ENCODE results near the gene TBC1D3B. TPM values are rescaled to one million over a fixed set of nuclear protein-coding genes. Genes with fewer than 3 reads are reported as not detected.
"Not testable (repeated sequence)": the region's sequence is repeated elsewhere in the genome, so short reads cannot be mapped to it uniquely, and the experiment has no call there.

TBC1D3B gene
- total RNA-seq, 1 donor from 2014 or later: 13.6 TPM

- DNase-seq (ENCODE audit: low spot score): not testable (repeated sequence)
Observed at GRCh38 chr17:36181446-36182175, 5.2 kb upstream of the TBC1D3B start.

DNA sequence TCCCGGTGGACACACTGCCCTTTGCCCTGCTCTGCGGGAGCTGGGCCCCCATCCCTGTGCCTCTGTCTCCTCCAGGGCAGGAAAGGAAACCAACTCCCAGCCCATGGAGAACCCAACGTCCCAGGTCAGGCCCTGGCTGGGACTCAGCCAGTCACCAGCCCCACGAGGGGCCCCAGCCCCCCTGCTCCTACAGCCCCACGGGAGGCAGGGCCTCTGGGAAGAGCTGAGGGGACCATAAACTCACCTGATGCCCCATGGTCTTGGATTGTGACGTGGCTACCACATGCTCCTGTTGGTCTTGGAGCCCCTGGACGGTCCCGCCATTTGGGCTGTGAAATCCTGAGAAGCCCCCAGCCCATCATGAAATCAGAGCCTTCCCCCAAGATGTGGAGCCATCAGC, 7.6 kb downstream of the TBC1D3B start:
- DNase-seq (ENCODE audit: low spot score): not testable (repeated sequence)

DNA sequence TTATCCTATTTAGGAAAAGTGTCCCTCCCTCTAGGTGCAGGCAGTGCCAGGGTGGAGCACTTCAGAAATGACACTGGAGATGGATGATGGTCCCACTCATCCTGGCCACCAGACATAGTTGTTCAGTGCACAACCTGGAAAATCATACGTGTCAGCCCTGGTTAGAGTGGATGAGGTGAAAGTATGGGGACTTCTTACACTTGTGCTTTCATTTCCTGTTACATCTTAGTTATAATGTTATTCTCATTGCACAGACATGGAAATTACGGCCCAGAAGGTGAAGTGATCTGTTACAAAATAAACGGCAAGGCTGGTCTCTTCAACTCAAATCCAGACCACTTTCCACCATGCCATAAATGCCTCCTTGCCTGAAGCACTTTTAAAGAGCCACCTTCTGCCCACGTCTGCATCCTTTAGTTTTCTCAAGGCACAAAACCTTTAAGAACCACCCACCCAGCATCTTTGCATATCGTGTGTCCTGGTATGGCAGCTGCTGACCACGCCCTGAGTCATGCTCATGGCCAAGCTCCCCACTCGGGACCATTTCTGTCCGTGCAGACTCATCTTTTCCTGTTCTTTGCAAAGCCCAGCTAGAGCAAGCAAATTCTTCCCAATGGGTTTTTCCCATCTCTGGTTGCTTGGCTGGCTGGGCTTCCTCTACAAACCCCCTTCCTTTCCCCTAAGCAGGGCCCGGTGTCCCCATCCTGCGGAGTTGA, 22.4 kb downstream of the TBC1D3B start:
- no peak for DNase-seq (ENCODE audit: low spot score)

DNA sequence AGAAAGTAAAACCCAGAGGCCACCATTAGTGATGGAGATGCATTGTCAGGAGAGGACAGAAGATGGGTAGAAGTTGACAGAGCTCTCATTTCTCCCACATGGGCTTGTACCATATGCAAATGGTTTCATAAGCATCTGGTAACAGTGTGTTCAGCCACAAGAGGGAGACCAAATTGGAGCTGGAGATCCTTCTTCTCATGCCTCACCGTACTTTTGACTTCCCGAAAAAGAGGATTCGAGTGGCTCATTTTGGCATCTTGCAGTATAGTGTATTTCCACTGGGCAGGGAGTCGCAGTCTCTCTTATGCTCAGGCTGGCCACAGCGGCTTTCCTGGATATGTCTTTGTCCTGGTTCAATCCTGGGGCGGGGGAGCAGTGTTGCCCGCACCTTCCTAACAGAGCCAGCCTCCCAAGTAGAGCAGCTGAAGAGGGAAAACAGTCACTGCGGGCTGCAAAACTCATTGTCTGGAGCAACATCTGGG, 23.8 kb downstream of the TBC1D3B start:
- no peak for DNase-seq (ENCODE audit: low spot score)

DNA sequence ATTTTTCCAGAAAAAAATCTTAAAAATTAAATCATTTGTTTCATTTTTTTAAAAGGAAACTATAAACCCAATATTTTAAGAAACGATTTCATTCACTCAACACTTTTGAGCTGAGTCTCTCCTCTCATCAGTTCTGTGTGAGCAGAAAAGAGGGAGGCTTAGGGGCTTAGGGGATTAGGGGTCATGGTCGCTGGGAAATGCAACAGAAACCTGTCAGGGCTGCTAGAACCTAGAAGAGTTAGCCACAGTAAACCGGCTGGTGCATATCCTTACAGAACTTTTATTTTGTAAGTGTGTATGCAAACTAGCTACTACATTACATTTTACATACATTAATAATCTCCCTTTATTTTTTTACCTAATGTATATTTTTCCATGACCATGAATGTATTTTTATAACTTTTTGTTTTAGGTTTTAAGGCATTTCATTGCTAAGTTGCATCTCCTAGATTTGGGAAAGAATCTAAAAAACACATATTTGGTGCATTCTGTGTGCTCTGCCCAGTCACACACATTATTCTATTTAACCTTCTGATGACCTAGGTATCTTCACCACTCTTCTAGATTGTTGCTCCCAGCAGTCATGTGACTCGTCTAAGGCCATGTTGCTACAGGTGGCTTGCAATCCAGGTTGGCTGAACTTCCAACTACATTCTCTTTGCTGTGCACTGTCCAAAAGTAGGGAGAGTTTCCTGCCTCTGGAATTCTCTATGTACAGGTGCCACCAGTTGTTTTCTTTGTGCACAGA, 24.4 kb downstream of the TBC1D3B start:
- DNase-seq (ENCODE audit: low spot score): no peak

DNA sequence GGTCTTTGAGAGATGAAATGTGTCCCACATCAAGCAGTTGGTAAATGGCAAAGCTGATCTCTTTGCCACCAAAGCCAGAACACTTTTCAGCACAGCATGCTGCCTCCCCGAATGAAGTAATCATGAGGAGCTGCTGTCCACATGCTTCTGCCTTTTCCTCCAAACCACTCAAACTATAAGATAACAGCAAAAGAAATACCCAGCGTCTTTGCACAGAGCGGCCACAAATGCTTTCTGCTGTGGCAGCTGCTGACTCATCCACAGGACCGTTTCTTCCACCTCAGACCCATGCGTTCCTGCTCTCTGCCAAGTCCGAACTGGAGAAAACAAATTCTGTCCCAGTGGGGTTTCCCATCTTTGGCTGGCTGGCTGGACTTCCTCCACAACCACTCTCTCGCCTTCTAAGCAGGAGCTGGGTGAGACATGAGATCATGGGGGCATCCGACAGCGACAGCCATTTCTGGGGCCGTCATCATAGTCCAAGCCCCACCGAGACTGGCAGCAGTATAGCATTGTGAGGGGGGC, 27.1 kb downstream of the TBC1D3B start:
- no peak for DNase-seq (ENCODE audit: low spot score)

GRCh38 chr17:36148559-36149295, 27.7 kb downstream of the TBC1D3B start:
- peak; percentile 70 for DNase-seq (ENCODE audit: low spot score)

GRCh38 chr17:36147601-36148000, 28.8 kb downstream of the TBC1D3B start:
- DNase-seq (ENCODE audit: low spot score): no peak

DNA sequence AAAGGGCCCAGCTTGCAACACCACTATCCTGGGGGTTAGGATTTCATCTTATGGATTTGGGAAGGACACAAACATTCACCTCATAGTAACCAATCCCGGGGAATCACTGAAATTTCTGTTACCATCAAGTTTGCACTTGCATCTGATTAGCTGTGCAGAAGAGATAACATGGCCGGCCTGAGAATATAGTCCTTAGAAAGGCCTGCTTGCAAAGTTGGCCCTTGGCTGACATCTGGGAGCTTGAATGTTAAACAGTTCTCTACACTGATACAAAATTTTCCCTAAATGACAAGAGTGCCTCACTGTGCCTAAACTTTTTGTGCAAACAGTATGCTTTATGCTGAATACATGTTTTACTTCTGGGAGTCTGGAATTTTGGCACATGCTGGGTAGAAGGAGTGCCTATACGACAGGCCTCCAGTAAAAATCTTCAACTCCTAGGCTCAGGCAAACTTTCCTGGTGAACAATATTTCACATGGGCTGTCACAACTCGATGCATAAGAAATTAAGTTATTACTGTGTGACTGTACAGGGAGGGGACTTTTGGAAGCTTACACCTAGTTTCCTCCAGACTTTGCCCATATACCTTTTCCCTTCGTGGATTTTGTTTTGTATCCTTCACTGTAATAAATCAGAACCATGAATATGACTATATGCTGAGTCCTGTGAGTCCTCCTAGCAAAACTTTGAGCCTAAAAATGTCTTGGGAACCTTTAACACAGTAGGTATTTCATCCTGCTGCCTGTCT, 31.3 kb downstream of the TBC1D3B start:
- DNase-seq (ENCODE audit: low spot score): no peak

DNA sequence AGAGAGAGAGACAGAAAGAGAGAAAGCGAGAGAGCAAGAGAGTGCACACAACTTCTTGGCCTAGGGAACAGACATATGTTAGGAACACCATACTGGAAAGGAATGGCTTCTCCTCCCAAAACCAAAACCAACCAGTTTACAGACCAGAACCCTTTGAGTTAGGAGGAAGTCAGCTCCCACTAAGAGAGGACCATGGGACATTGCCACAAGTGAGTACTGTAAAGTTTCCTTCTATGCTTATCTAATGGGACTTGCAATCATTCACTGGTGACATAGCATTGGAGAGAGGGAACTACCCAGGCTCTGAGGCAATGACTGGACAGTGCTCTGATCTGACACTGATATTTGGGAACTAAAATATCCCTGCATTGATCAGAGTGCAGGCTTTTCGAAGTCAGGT, 32.4 kb downstream of the TBC1D3B start:
- DNase-seq (ENCODE audit: low spot score): no peak

DNA sequence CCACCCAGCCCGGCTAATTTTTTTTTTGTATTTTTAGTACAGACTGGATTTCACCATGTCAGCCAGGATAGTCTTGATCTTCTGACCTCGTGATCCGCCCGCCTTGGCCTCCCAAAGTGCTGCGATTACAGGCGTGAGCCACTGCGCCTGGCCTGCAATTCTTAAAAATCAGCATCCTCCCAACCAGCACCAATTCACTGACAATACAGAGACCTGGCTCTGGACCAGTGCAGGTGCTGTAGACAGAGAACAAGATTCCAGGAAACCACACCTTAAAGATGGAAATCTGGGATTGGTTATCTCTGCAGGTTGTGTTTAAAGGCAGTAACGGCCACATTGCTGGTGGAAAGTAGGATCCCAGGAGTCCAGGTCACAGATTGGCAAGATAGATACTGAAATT, 33.6 kb downstream of the TBC1D3B start:
- no peak for DNase-seq (ENCODE audit: low spot score)

- DNase-seq (ENCODE audit: low spot score): no peak
Observed at GRCh38 chr17:36142235-36142634, 34.2 kb downstream of the TBC1D3B start.

DNA sequence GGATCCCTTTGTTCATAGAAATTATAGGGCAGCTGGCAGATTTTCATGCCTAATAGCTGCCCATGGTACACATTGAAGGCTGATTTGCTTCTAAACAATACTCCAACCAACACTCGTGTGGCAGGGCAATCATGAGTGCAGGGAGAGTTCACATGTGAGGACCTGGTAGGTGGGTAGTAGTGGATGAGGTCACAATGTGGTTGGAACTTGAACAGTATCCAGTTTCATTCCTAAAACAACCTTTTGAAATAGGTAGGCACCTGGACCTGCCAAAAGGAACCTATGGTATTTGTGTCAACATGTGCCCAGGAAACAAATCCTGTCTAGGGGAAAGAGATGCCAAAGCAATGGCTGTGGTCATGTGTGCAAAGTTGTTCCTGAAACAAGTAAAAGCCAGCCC, 40.0 kb downstream of the TBC1D3B start:
- no peak for DNase-seq (ENCODE audit: low spot score)

GRCh38 chr17:36136036-36136435, 40.4 kb downstream of the TBC1D3B start:
- DNase-seq (ENCODE audit: low spot score): no peak

DNA sequence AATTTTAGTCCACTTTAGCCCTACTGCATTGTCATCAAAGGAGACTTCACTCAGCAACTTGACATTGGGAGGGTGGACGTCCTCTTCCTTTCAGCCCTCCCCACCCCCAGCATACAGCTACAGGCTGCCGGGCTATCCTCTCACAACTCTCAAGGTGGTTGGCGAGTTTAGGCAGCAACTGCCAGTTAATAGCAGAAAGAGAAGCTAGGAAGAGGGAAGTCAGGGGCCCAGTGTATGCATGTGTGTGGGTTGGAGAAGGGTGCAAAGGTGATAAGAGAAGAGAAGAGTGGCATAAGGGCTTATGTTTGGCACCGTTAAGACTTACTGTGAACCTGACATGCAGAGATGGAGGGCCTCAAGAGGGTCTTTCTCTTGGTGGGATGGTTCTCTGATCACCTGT, 41.0 kb downstream of the TBC1D3B start:
- no peak for DNase-seq (ENCODE audit: low spot score)

DNA sequence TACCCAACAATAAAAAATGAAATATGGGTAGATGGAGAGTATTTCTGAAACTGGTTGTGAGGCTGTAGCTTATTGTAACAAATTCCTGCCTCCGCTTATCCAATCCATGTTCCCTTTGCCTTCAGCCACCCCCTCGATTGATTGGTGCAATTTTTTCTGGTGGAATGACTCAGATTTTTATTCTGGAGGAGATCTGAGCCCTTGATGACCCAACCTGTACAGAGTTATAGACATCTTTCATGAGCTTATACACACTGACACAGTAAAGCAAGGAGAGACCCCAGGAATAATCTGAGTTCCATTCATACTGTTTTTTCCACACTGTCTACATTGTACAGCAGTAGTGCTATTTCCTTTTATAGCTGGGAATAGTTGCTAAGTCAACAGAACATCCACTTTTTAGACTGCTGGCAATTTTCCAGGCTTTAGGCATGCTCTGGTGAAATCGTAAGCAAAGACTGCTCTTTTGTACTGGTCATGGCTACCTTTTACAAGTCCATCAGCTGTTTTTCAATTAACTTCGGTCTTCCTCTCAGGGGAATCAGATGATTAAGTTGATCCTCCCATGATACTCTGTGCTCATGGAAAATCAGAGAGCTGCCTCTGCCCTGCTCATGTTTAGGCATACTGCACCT, 42.7 kb downstream of the TBC1D3B start:
- DNase-seq (ENCODE audit: low spot score): no peak

DNA sequence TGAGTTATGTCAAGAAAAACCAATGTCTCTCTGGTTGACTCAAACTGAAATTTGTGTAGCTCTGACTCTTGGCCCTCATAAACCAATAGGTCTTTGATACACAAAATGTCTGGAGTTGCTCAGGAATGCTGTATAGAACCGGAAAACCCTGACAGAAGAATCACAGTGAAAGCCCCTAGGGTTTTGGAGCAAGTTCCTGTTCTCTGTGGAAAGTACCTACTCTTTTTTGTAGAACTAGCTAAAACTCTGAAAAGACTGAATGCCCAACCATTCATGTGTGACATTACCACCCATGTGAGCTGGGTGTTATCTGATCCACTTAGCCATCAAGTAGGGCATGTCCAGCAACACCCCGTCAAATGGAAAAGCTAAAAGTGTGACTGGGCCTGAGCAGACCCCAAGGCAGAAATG, 44.0 kb downstream of the TBC1D3B start:
- no peak for DNase-seq (ENCODE audit: low spot score)

- DNase-seq (ENCODE audit: low spot score): no peak
Observed at GRCh38 chr17:36131931-36132330, 44.5 kb downstream of the TBC1D3B start.

- DNase-seq (ENCODE audit: low spot score): no peak
Observed at GRCh38 chr17:36131421-36131820, 45.0 kb downstream of the TBC1D3B start.

- DNase-seq (ENCODE audit: low spot score): no peak
Observed at GRCh38 chr17:36130346-36130745, 46.1 kb downstream of the TBC1D3B start.
